ENCODE results near the gene SIAH3. TPM values are rescaled to one million over a fixed set of nuclear protein-coding genes. Genes with fewer than 3 reads are reported as not detected.

The SIAH3 gene
- not detected in 2 replicates for total RNA-seq

GRCh38 chr13:45851171-45851921, at the start of gene SIAH3:
SIAH3 (minus strand) TSS chr13:45851753; CDS start chr13:45851629, 124 bp downstream.

Other genes starting within 250 kb of the SIAH3 start
- not detected in 2 replicates for gene ERICH6B, start 236.0 kb downstream of the SIAH3 start, total RNA-seq
- gene CBY2, start 149.4 kb downstream of the SIAH3 start, total RNA-seq: not detected in 2 replicates
- gene ZC3H13, start 201.0 kb upstream of the SIAH3 start, total RNA-seq: 14.3 and 26.9 TPM in 2 replicates

Data from smooth muscle cell of the umbilical artery (primary cell).